Esophagus muscularis mucosa (tissue), 4 donors: ENCODE measurements around the gene ZNF775. TPM values are rescaled to one million over a fixed set of nuclear protein-coding genes. Genes with fewer than 3 reads are reported as not detected.

Source experiments
- DNase-seq: peaks from one replicate; pipeline ENCODE4 v3.0.0-alpha.2; 2017; ENCODE audit errors: extremely low spot score
- H3K27ac ChIP-seq, 4 donors: fragments of 200-600 bp; sonication (generic); replicated peaks in 1 of 4; 1 replicate in 3 of 4; 2 replicates in 1 of 4; pipeline ENCODE4 v1.5.1; 2016 to 2019; ENCODE audit warnings: mild to moderate bottlenecking in 1 of 4
- H3K27me3 ChIP-seq, 4 donors: fragments of 200-600 bp; sonication (generic); one replicate each; pipeline versions ENCODE4 v1.5.1 to v1.6.0; 2016 to 2019
- H3K36me3 ChIP-seq, 4 donors: fragments of 200-600 bp; sonication (generic); one replicate each; pipeline ENCODE4 v1.5.1; 2016 to 2019
- H3K4me1 ChIP-seq, 4 donors: fragments of 200-600 bp; sonication (generic); one replicate each; pipeline ENCODE4 v1.5.1; 2016 to 2019
- H3K4me3 ChIP-seq, 4 donors: fragments of 200-600 bp; sonication (generic); 1 replicate in 2 of 4; 2 replicates in 2 of 4; pipeline ENCODE4 v1.5.1; 2016 to 2019; ENCODE audit warnings: mild to moderate bottlenecking in 4 of 4, moderate library complexity in 1 of 4
- H3K9me3 ChIP-seq, 4 donors: fragments of 200-600 bp; sonication (generic); 1 replicate in 3 of 4; 2 replicates in 1 of 4; pipeline ENCODE4 v1.5.1; 2016 to 2019
- CTCF ChIP-seq, 3 experiments: fragments of 200-600 bp in 2 of 3; fragments of 450-650 bp in 1 of 3; sonication (generic) in 2 of 3; IDR thresholded peaks; one replicate each; pipeline ENCODE4 v1.5.1; 2017 to 2019; ENCODE audit warnings: antibody characterized with exemption in 3 of 3, mild to moderate bottlenecking in 2 of 3, moderate library complexity in 1 of 3
- EP300 ChIP-seq: sonication (generic); formaldehyde crosslinking; IDR thresholded peaks from one replicate; pipeline ENCODE4 v1.6.1; 2017; ENCODE audit warnings: antibody characterized with exemption
- POLR2A ChIP-seq: fragments of 450-650 bp; IDR thresholded peaks from one replicate; pipeline ENCODE4 v1.6.1; 2017; ENCODE audit warnings: antibody characterized with exemption, moderate library complexity, mild to moderate bottlenecking, low read depth
- POLR2AphosphoS5 ChIP-seq, 2 donors: sonication (generic); formaldehyde crosslinking; IDR thresholded peaks; one replicate each; pipeline ENCODE4 v1.6.1; 2017; ENCODE audit warnings: antibody characterized with exemption in 2 of 2
- WGBS: methylation state at CpG from one replicate; pipeline ENCODE4 v1.1.5; 2018; 5-methylcytosine and 5-hydroxymethylcytosine counted together
- intact Hi-C: fragments of 100-400 bp; cut with DNase I; formaldehyde crosslinking; loops from one replicate; pipeline ENCODE4 v1.15.1; 2023
- total RNA-seq, 4 donors: library from RNA; depleted of rRNA; stranded (reverse); fragments of >200 nt; gene quantifications; one replicate each; pipeline versions ENCODE4 v1.1.0 to v1.2.1, GENCODE V29; 2016

The ZNF775 gene
- total RNA-seq, 4 donors from 2014 or later = 6.6 to 19.8 (median 15.0) TPM

- WGBS = 94% methylated on average over 10 of the region's 10 CpGs
Observed at GRCh38 chr7:150375662-150376521, 3.2 kb upstream of the ZNF775 start.

GRCh38 chr7:150376560-150376959 is 2.6 kb upstream of the ZNF775 start:
- Histone ChIP-seq H3K9me3 (no peaks in the 10 kb centered on the region), H3K36me3 (peaks cover 14 to 32% (median 28%) of the 10 kb centered on the region in 4 donors), H3K4me1 (peaks cover 37 to 54% (median 48%) of the 10 kb centered on the region in 4 donors), H3K27me3 (no peaks in the 10 kb centered on the region), H3K27ac (peak overlapping the region in 3 of 4 donors; percentile 8 to 96 (median 16)), H3K4me3 (no peak overlapping the region)
- intact Hi-C loops = no loop called here
- no peak for DNase-seq
- TF ChIP-seq EP300 (no peak), POLR2A (no peak), CTCF (IDR thresholded peaks at IDR 0.05) (no peak), POLR2AphosphoS5 (IDR thresholded peaks at IDR 0.05) (no peak)
- WGBS = 86% methylated on average over 6 of the region's 6 CpGs

More at GRCh38 chr7:150375662-150376521, 3.2 kb upstream of the ZNF775 start:
- peak overlapping the region in 2 of 4 donors; percentile 16 to 96 for H3K27ac ChIP-seq
- intact Hi-C loops = no loop called here
- no peaks in the 10 kb centered on the region for H3K9me3 ChIP-seq
- no peaks in the 10 kb centered on the region for H3K27me3 ChIP-seq
- H3K4me1 ChIP-seq = peaks cover 40 to 54% (median 49%) of the 10 kb centered on the region in 4 donors
- DNase-seq = no peak
- no peak for TF ChIP-seq POLR2AphosphoS5 (IDR thresholded peaks at IDR 0.05)
- H3K4me3 ChIP-seq = no peak overlapping the region
- H3K36me3 ChIP-seq = peaks cover 19 to 39% (median 35%) of the 10 kb centered on the region in 4 donors

- peak overlapping the region; percentile 28 to 96 (median 91) for H3K27ac ChIP-seq
- peaks cover 37 to 54% (median 51%) of the 10 kb centered on the region in 4 donors for H3K4me1 ChIP-seq
- TF ChIP-seq CTCF (IDR thresholded peaks at IDR 0.05) = no peak
- TF ChIP-seq POLR2AphosphoS5 (IDR thresholded peaks at IDR 0.05) = no peak
- TF ChIP-seq EP300 = no peak
- TF ChIP-seq POLR2A = no peak
- 50% methylated on average over 3 of the region's 3 CpGs for WGBS
- H3K36me3 ChIP-seq = peaks cover 8 to 28% (median 22%) of the 10 kb centered on the region in 4 donors
- intact Hi-C loops = no loop called here
- no peaks in the 10 kb centered on the region for H3K27me3 ChIP-seq
- no peak for DNase-seq
- H3K9me3 ChIP-seq = no peaks in the 10 kb centered on the region
- no peak overlapping the region for H3K4me3 ChIP-seq
Observed at GRCh38 chr7:150377196-150377595, 1.9 kb upstream of the ZNF775 start.

GRCh38 chr7:150377635-150378034 is 1.5 kb upstream of the ZNF775 start:
- Histone ChIP-seq H3K27me3 (no peaks in the 10 kb centered on the region), H3K4me3 (no peak overlapping the region), H3K9me3 (no peaks in the 10 kb centered on the region), H3K27ac (peak overlapping the region; percentile 91 to 96 (median 93)), H3K36me3 (peaks cover 4 to 24% (median 18%) of the 10 kb centered on the region in 4 donors), H3K4me1 (peaks cover 36 to 54% (median 52%) of the 10 kb centered on the region in 4 donors)
- DNase-seq = no peak
- intact Hi-C loops = no loop called here
- TF ChIP-seq POLR2AphosphoS5 (IDR thresholded peaks at IDR 0.05) (no peak), POLR2A (no peak), CTCF (IDR thresholded peaks at IDR 0.05) (no peak), EP300 (no peak)
- 63% methylated on average over 4 of the region's 4 CpGs for WGBS

- intact Hi-C loops = no loop called here
- Histone ChIP-seq H3K27me3 (no peaks in the 10 kb centered on the region), H3K4me1 (peaks cover 30 to 54% (median 49%) of the 10 kb centered on the region in 4 donors), H3K36me3 (peaks cover 0 to 17% (median 11%) of the 10 kb centered on the region in 4 donors), H3K9me3 (no peaks in the 10 kb centered on the region), H3K27ac (peak overlapping the region; percentile 91 to 96 (median 93)), H3K4me3 (peak overlapping the region; percentile 86 to 96 (median 94))
- 7% methylated on average over 25 of the region's 32 CpGs for WGBS
- peak; percentile 92 for DNase-seq
- TF ChIP-seq EP300 (no peak), CTCF (IDR thresholded peaks at IDR 0.05) (peak in 1 of 3 experiments; percentile 12)
Observed at GRCh38 chr7:150378115-150378852, 846 bp upstream of the ZNF775 start.
